GM23248 (cell line): Measurements from ENCODE around the gene ADM2.

Experiments used
- EZH2 ChIP-seq: fragments of 200-600 bp; sonication (generic); IDR thresholded peaks from 2 replicates; pipeline ENCODE4 v1.6.1; 2018; ENCODE audit warnings: antibody characterized with exemption, mild to moderate bottlenecking; ENCODE audit not compliant: insufficient read depth, poor library complexity, severe bottlenecking
- EZH2phosphoT487 ChIP-seq: fragments of 200-600 bp; sonication (generic); IDR thresholded peaks from 2 replicates; pipeline ENCODE4 v1.6.1; 2018; ENCODE audit warnings: antibody characterized with exemption, moderate library complexity, mild to moderate bottlenecking, low read depth; ENCODE audit not compliant: insufficient read depth

- TF ChIP-seq EZH2phosphoT487 (no peak), EZH2 (no peak)
Measured at GRCh38 chr22:50485221-50486131, 4.1 kb downstream of the ADM2 start.
